H9 (cell line): ENCODE results near the gene DNAJC15. TPM values are rescaled to one million over a fixed set of nuclear protein-coding genes. Genes with fewer than 3 reads are reported as not detected.

Source experiments
- DNase-seq: peaks from one replicate; pipeline ENCODE4 v3.0.0-alpha.2; 2017
- H2AFZ ChIP-seq: one replicate; pipeline ENCODE4 v1.6.1; 2013; ENCODE audit warnings: mild to moderate bottlenecking, low read length, control low read depth, moderate library complexity
- H2AK5ac ChIP-seq: 2 replicates; pipeline ENCODE4 v1.6.1; 2013; ENCODE audit warnings: low read length, control low read depth, mixed read lengths; ENCODE audit not compliant: insufficient read length
- H2BK120ac ChIP-seq: one replicate; pipeline ENCODE4 v1.6.1; 2013; ENCODE audit warnings: low read depth, mild to moderate bottlenecking, low read length, control low read depth, inconsistent platforms; ENCODE audit not compliant: poor library complexity, severe bottlenecking
- H2BK12ac ChIP-seq: 2 replicates; pipeline ENCODE4 v1.6.1; 2013; ENCODE audit warnings: low read length, control low read depth, mixed read lengths, low read depth; ENCODE audit not compliant: insufficient read length
- H2BK15ac ChIP-seq: 2 replicates; pipeline ENCODE4 v1.6.1; 2013; ENCODE audit warnings: low read depth, low read length, control low read depth
- H2BK20ac ChIP-seq: one replicate; pipeline ENCODE4 v1.6.1; 2013; ENCODE audit warnings: low read depth, mild to moderate bottlenecking, low read length, control low read depth, inconsistent platforms; ENCODE audit not compliant: poor library complexity, severe bottlenecking
- H2BK5ac ChIP-seq: 2 replicates; pipeline ENCODE4 v1.6.1; 2013; ENCODE audit warnings: low read length, control low read depth, mixed read lengths; ENCODE audit not compliant: insufficient read length
- H3K14ac ChIP-seq: 2 replicates; pipeline ENCODE4 v1.6.1; 2013; ENCODE audit warnings: low read length, control low read depth; ENCODE audit not compliant: insufficient read depth
- H3K18ac ChIP-seq: 2 replicates; pipeline ENCODE4 v1.6.1; 2013; ENCODE audit warnings: low read depth, mild to moderate bottlenecking, mixed read lengths, low read length, control low read depth; ENCODE audit not compliant: insufficient read length
- H3K23ac ChIP-seq: 2 replicates; pipeline ENCODE4 v1.6.1; 2013; ENCODE audit warnings: low read length, control low read depth, mixed read lengths, low read depth; ENCODE audit not compliant: insufficient read length
- H3K23me2 ChIP-seq: 2 replicates; pipeline ENCODE4 v1.6.1; 2013; ENCODE audit warnings: low read depth, mild to moderate bottlenecking, mixed read lengths, low read length, control low read depth; ENCODE audit not compliant: insufficient read length, poor library complexity, severe bottlenecking
- H3K27ac ChIP-seq: 2 replicates; pipeline ENCODE4 v1.5.1; 2013; ENCODE audit warnings: low read length, control low read depth, mixed read lengths, low read depth; ENCODE audit not compliant: insufficient read length
- H3K27me3 ChIP-seq: 2 replicates; pipeline ENCODE4 v1.6.1; 2013; ENCODE audit warnings: low read length, control low read depth, inconsistent platforms; ENCODE audit not compliant: insufficient read depth
- H3K4ac ChIP-seq: 2 replicates; pipeline ENCODE4 v1.6.1; 2013; ENCODE audit warnings: low read depth, mild to moderate bottlenecking, control low read depth, inconsistent platforms, low read length, moderate library complexity
- H3K4me1 ChIP-seq: 2 replicates; pipeline ENCODE4 v1.6.1; 2013; ENCODE audit warnings: low read length, control low read depth, inconsistent platforms; ENCODE audit not compliant: insufficient read depth
- H3K4me2 ChIP-seq: 2 replicates; pipeline ENCODE4 v1.6.1; 2013; ENCODE audit warnings: low read length, control low read depth, mixed read lengths; ENCODE audit not compliant: insufficient read length, insufficient read depth
- H3K56ac ChIP-seq: 2 replicates; pipeline ENCODE4 v1.6.1; 2013; ENCODE audit warnings: low read depth, mild to moderate bottlenecking, mixed read lengths, low read length, control low read depth; ENCODE audit not compliant: insufficient read length
- H3K79me1 ChIP-seq: 2 replicates; pipeline ENCODE4 v1.6.1; 2013; ENCODE audit warnings: low read depth, mild to moderate bottlenecking, moderate library complexity, low read length, control low read depth, inconsistent platforms; ENCODE audit not compliant: insufficient read depth, poor library complexity, severe bottlenecking
- H3K79me2 ChIP-seq: 2 replicates; pipeline ENCODE4 v1.6.1; 2013; ENCODE audit warnings: low read length, control low read depth, inconsistent platforms; ENCODE audit not compliant: insufficient read depth
- H3K9ac ChIP-seq: 2 replicates; pipeline ENCODE4 v1.6.1; 2013; ENCODE audit warnings: low read length, control low read depth, mixed read lengths; ENCODE audit not compliant: insufficient read length; ENCODE audit errors: extremely low read depth
- H3K9me3 ChIP-seq: one replicate; pipeline ENCODE4 v1.6.1; 2013; ENCODE audit warnings: low read depth, low read length, inconsistent platforms; ENCODE audit not compliant: control insufficient read depth
- H3T11ph ChIP-seq: one replicate; pipeline ENCODE4 v1.6.1; 2013; ENCODE audit warnings: mild to moderate bottlenecking, low read length, control low read depth, inconsistent platforms
- H4K20me1 ChIP-seq: one replicate; pipeline ENCODE4 v1.6.1; 2013; ENCODE audit not compliant: control insufficient read depth, insufficient read length, insufficient read depth
- H4K5ac ChIP-seq: 2 replicates; pipeline ENCODE4 v1.6.1; 2013; ENCODE audit warnings: low read depth, mild to moderate bottlenecking, mixed read lengths, low read length, control low read depth; ENCODE audit not compliant: insufficient read length
- H4K8ac ChIP-seq: replicated peaks from 2 replicates; pipeline ENCODE4 v1.6.1; 2013; ENCODE audit warnings: low read length, control low read depth, mixed read lengths, low read depth; ENCODE audit not compliant: insufficient read length
- H4K91ac ChIP-seq: 2 replicates; pipeline ENCODE4 v1.6.1; 2013; ENCODE audit warnings: low read depth, mild to moderate bottlenecking, moderate library complexity, mixed read lengths, low read length, control low read depth; ENCODE audit not compliant: insufficient read length
- H3K27ac Mint-ChIP-seq, 3 experiments: 2 replicates in 2 of 3; 3 replicates in 1 of 3; pipeline ENCODE4 v1.8.0; 2020 to 2021; ENCODE audit warnings: mixed read lengths in 3 of 3, mild to moderate bottlenecking in 1 of 3, moderate library complexity in 1 of 3
- H3K27me3 Mint-ChIP-seq: 2 replicates; pipeline ENCODE4 v1.8.0; 2021; ENCODE audit warnings: low read depth, mild to moderate bottlenecking, moderate library complexity, mixed read lengths
- H3K36me3 Mint-ChIP-seq, 3 experiments: 2 replicates in 2 of 3; 3 replicates in 1 of 3; pipeline ENCODE4 v1.8.0; 2020 to 2021; ENCODE audit warnings: low read depth in 3 of 3, mixed read lengths in 3 of 3; ENCODE audit not compliant: insufficient read depth in 1 of 3
- H3K4me1 Mint-ChIP-seq, 2 experiments: 2 replicates each; pipeline ENCODE4 v1.8.0; 2020; ENCODE audit warnings: mixed read lengths in 2 of 2
- H3K4me3 Mint-ChIP-seq, 2 experiments: 2 replicates in 1 of 2; 3 replicates in 1 of 2; pipeline ENCODE4 v1.8.0; 2020 to 2021; ENCODE audit warnings: mild to moderate bottlenecking in 2 of 2, mixed read lengths in 2 of 2, moderate library complexity in 1 of 2
- H3K9me3 Mint-ChIP-seq, 2 experiments: 2 replicates in 1 of 2; 3 replicates in 1 of 2; pipeline ENCODE4 v1.8.0; 2020; ENCODE audit warnings: mild to moderate bottlenecking in 2 of 2, mixed read lengths in 2 of 2, moderate library complexity in 1 of 2
- CTCF ChIP-seq: fragments of 200-600 bp; sonication (generic); conservative IDR thresholded peaks from 3 replicates; pipeline ENCODE4 v1.8.0; 2021; ENCODE audit warnings: antibody characterized with exemption, mild to moderate bottlenecking
- WGBS: extraction: QIAGEN DNeasy Blood & Tissue Kit; methylation state at CpG from one replicate; pipeline ENCODE4 v1.1.7; 2013; ENCODE audit warnings: missing lambda C conversion rate, low lambda C conversion rate, mixed read lengths; ENCODE audit not compliant: insufficient read length; ENCODE audit errors: extremely low coverage; 5-methylcytosine and 5-hydroxymethylcytosine counted together
- total RNA-seq: library from RNA; stranded (reverse); gene quantifications from 2 replicates; pipeline ENCODE4 v1.2.1, GENCODE V29; 2021

DNAJC15 gene
- total RNA-seq, 1 experiment from 2014 or later = 13.4 TPM

- H3K27me3 Mint-ChIP-seq = no peaks in the 10 kb centered on the region
- no peak overlapping the region for H3K56ac ChIP-seq
- no peak for DNase-seq
- H3K18ac ChIP-seq = no peak overlapping the region
- H3K27me3 ChIP-seq = no peaks in the 10 kb centered on the region
- H3K9me3 Mint-ChIP-seq = no peaks in the 10 kb centered on the region
- H2BK15ac ChIP-seq = no peak overlapping the region
- H3K36me3 Mint-ChIP-seq = no peaks in the 10 kb centered on the region; a peak in 1 of 7 replicates
- no peak overlapping the region for H3K4me2 ChIP-seq
- no peak overlapping the region for H2BK12ac ChIP-seq
- H4K91ac ChIP-seq = no peak overlapping the region
- no peak overlapping the region for H3T11ph ChIP-seq
- no peak overlapping the region for H3K4me3 Mint-ChIP-seq
- H3K79me2 ChIP-seq = no peaks in the 10 kb centered on the region
- H4K8ac ChIP-seq = no peak overlapping the region
- H2BK120ac ChIP-seq = no peak overlapping the region
- H2BK20ac ChIP-seq = no peak overlapping the region
- no peaks in the 10 kb centered on the region for H3K9me3 ChIP-seq
- no peaks in the 10 kb centered on the region for H3K23me2 ChIP-seq
- H3K79me1 ChIP-seq = no peaks in the 10 kb centered on the region
- no peak overlapping the region for H2AK5ac ChIP-seq
- no peak overlapping the region for H3K9ac ChIP-seq
- H2BK5ac ChIP-seq = no peak overlapping the region
- H3K4me1 ChIP-seq = peaks cover 11% of the 10 kb centered on the region; the same call in 1 of the 2 replicates
- WGBS = no CpG with 5 or more reads among the region's 8 CpGs
- no peak overlapping the region for H3K27ac Mint-ChIP-seq
- H2AFZ ChIP-seq = no peak overlapping the region
- H3K27ac ChIP-seq = no peak overlapping the region
- H3K4me1 Mint-ChIP-seq = peaks cover 19 to 21% of the 10 kb centered on the region in 2 experiments
- no peak overlapping the region for H3K23ac ChIP-seq
- no peak for TF ChIP-seq CTCF
- H4K5ac ChIP-seq = no peak overlapping the region
- no peak overlapping the region for H3K14ac ChIP-seq
- H3K4ac ChIP-seq = no peak overlapping the region
- no peaks in the 10 kb centered on the region for H4K20me1 ChIP-seq
These were observed 101.1 kb downstream of the DNAJC15 start for GRCh38 chr13:43124490-43124889.
